Lower lobe of right lung (tissue), 2 donors: ENCODE measurements around the gene KRTCAP2. TPM values are rescaled to one million over a fixed set of nuclear protein-coding genes. Genes with fewer than 3 reads are reported as not detected.
A peak's percentile ranks its signal among the peaks of the same experiment; 100 is the strongest.

Experiments
- ATAC-seq, 2 donors: fragments of 200-7000 bp; cut with Tn5 transposase; one replicate each; pipeline ENCODE4 v1.9.1; 2020 to 2022; ENCODE audit warnings: mild to moderate bottlenecking in 2 of 2, moderate library complexity in 2 of 2
- DNase-seq: peaks from one replicate; pipeline ENCODE4 v3.0.0-alpha.2; 2020
- H3K27ac ChIP-seq: fragments of 200-600 bp; one replicate; pipeline ENCODE4 v1.8.0; 2022
- H3K27me3 ChIP-seq: fragments of 200-600 bp; one replicate; pipeline ENCODE4 v1.8.0; 2022; ENCODE audit warnings: low read depth
- H3K36me3 ChIP-seq: fragments of 200-600 bp; one replicate; pipeline ENCODE4 v1.8.0; 2022; ENCODE audit warnings: mild to moderate bottlenecking
- H3K4me1 ChIP-seq: fragments of 200-600 bp; one replicate; pipeline ENCODE4 v1.8.0; 2022
- H3K4me3 ChIP-seq: fragments of 200-600 bp; one replicate; pipeline ENCODE4 v1.8.0; 2022; ENCODE audit warnings: mild to moderate bottlenecking
- H3K9me3 ChIP-seq: fragments of 200-600 bp; one replicate; pipeline ENCODE4 v1.8.0; 2022
- CTCF ChIP-seq: fragments of 200-600 bp; IDR thresholded peaks from one replicate; pipeline ENCODE4 v1.8.0; 2022; ENCODE audit warnings: antibody characterized with exemption, mild to moderate bottlenecking
- intact Hi-C: fragments of 100-400 bp; cut with DNase I; formaldehyde crosslinking; loops from one replicate; pipeline ENCODE4 v1.11.0; 2022
- total RNA-seq: library from RNA; stranded (reverse); fragmentation: NEBNext Ultra II Directional; extraction: Animal tissue kit (Norgen Biotek cat#: 25700); gene quantifications from one replicate; pipeline ENCODE4 v1.2.1, GENCODE V29; 2021
- donor health status: DM: no; HTN: yes; CAD: no; lungs with severe emphysema.

KRTCAP2 gene
- total RNA-seq, 1 donor from 2014 or later, result 173 TPM

- ATAC-seq, result peak; percentile 16 to 48
- peaks cover 58% of the 10 kb centered on the region for H3K4me1 ChIP-seq
- H3K9me3 ChIP-seq, result no peaks in the 10 kb centered on the region
- intact Hi-C loops, result no loop called here
- no peak for TF ChIP-seq CTCF
- peaks cover 13% of the 10 kb centered on the region for H3K27me3 ChIP-seq
- H3K36me3 ChIP-seq, result peaks cover 12% of the 10 kb centered on the region
- DNase-seq, result peak; percentile 79
- H3K27ac ChIP-seq, result peak overlapping the region; percentile 91
- peak overlapping the region; percentile 64 for H3K4me3 ChIP-seq
These were observed 47.1 kb downstream of the KRTCAP2 start for GRCh38 chr1:155125946-155126555.

- Histone ChIP-seq H3K9me3 (no peaks in the 10 kb centered on the region), H3K4me1 (peaks cover 53% of the 10 kb centered on the region), H3K36me3 (peaks cover 7% of the 10 kb centered on the region), H3K27me3 (peaks cover 13% of the 10 kb centered on the region), H3K27ac (peak overlapping the region; percentile 91), H3K4me3 (no peak overlapping the region)
- ATAC-seq (no peak), DNase-seq (no peak)
- no peak for TF ChIP-seq CTCF
- intact Hi-C loops, result no loop called here
These were observed 47.6 kb downstream of the KRTCAP2 start for GRCh38 chr1:155125511-155125945.

DNA sequence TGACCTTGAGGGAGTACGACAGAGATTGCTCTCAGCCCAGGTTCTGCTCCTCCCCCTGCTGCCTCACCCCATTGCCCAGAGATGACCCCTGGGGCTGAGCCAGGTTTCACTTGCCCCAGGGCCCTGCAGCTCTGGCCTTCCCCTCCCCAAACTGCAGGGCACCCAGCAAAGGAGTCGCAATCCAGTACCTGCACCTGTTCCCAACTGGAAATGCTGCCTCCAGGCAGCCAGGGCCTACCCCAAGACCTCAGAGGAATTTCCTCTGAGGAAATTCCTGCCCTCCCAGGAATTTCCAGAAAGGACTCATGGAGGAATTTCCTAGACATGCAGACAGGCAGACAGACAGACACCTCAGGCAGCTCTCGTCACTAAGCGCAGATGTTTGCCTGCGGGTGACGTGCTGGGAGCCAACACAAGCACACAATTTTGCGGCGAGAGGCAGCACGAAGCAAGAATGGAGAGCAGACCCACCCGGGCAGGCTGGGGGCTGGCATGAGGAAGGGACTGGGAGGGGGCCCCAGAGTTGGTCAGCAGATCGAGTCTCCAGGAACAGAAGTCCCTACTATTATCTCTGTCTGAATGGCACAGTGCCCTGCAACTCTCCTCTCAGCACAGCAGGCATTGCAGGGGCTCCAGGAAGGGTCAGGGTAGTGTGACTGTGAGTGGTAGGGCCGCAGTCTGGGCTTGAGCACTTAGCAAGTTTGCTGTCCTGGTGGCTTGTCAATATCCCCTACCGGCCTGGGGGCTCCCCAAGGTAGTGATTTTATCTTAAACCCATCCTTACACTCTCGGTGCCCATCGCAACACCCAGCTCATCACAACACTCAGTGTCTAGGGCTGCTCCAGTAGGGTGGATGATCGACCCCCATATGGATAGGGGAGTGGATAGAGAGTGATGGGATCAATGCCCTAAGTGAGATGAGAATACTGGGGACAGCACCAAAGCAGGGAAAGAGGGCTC is 48.3 kb downstream of the KRTCAP2 start:
- Histone ChIP-seq H3K27ac (peak overlapping the region; percentile 91), H3K4me3 (no peak overlapping the region), H3K4me1 (peaks cover 53% of the 10 kb centered on the region), H3K9me3 (no peaks in the 10 kb centered on the region), H3K27me3 (peaks cover 13% of the 10 kb centered on the region), H3K36me3 (peaks cover 3% of the 10 kb centered on the region)
- DNase-seq (peak; percentile 53), ATAC-seq (no peak)
- TF ChIP-seq CTCF, result no peak
- intact Hi-C loops, result no loop called here

DNA sequence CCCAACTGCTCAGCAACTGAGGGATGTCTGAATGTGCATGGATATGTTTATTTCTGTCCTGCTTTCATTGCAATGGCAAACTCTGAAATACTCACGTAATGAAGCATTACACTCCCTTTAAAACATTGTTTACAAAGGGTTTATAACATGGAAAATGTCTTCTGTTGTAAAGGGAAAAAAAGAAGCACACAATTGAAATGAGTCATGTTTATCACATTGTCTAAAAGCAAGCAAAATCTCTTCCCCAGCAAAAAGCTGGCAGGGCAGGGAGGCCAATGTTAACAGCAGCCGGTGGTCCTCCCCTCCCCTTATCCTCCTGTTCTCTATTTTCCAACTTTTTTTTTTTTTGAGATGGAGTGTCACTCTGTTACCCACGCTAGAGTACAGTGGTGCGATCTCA is 49.3 kb downstream of the KRTCAP2 start:
- Histone ChIP-seq H3K9me3 (no peaks in the 10 kb centered on the region), H3K36me3 (no peaks in the 10 kb centered on the region), H3K4me1 (peaks cover 53% of the 10 kb centered on the region), H3K4me3 (no peak overlapping the region), H3K27ac (peak overlapping the region; percentile 91), H3K27me3 (peaks cover 13% of the 10 kb centered on the region)
- ATAC-seq (no peak), DNase-seq (no peak)
- intact Hi-C loops, result no loop called here
- TF ChIP-seq CTCF, result no peak

- Histone ChIP-seq H3K4me1 (peaks cover 40% of the 10 kb centered on the region), H3K27ac (no peak overlapping the region), H3K9me3 (no peaks in the 10 kb centered on the region), H3K36me3 (no peaks in the 10 kb centered on the region), H3K4me3 (no peak overlapping the region), H3K27me3 (peaks cover 7% of the 10 kb centered on the region)
- TF ChIP-seq CTCF, result no peak
- ATAC-seq (no peak), DNase-seq (no peak)
- intact Hi-C loops, result no loop called here
These were observed 50.8 kb downstream of the KRTCAP2 start for GRCh38 chr1:155122308-155122707.
